ENCODE results near the gene STAM2. TPM values are rescaled to one million over a fixed set of nuclear protein-coding genes. Genes with fewer than 3 reads are reported as not detected.
"Not testable (repeated sequence)": the region's sequence is repeated elsewhere in the genome, so short reads cannot be mapped to it uniquely, and the experiment has no call there.

STAM2 gene
- total RNA-seq, 1 donor from 2014 or later = 25.7 TPM

- no peak for DNase-seq (ENCODE audit: low read depth)
- TF ChIP-seq CTCF (IDR thresholded peaks at IDR 0.05; ENCODE audit: insufficient read depth, low read length, poor library complexity, severe bottlenecking) = no peak
- H3K36me3 ChIP-seq (ENCODE audit: control insufficient read depth, insufficient read depth, low read length) = no peaks in the 10 kb centered on the region
- H3K27me3 ChIP-seq (ENCODE audit: control insufficient read depth, insufficient read depth, low read length) = peaks cover 3% of the 10 kb centered on the region
- no peak overlapping the region for H3K4me3 ChIP-seq (ENCODE audit: low read depth, low read length)
These were observed 82.1 kb downstream of the STAM2 start for GRCh38 chr2:152093464-152093863.

- no peak for DNase-seq (ENCODE audit: low read depth)
- TF ChIP-seq CTCF (IDR thresholded peaks at IDR 0.05; ENCODE audit: insufficient read depth, low read length, poor library complexity, severe bottlenecking) = no peak
- H3K27me3 ChIP-seq (ENCODE audit: control insufficient read depth, insufficient read depth, low read length) = no peaks in the 10 kb centered on the region
- H3K4me3 ChIP-seq (ENCODE audit: low read depth, low read length) = no peak overlapping the region
- H3K36me3 ChIP-seq (ENCODE audit: control insufficient read depth, insufficient read depth, low read length) = no peaks in the 10 kb centered on the region
These were observed 83.5 kb downstream of the STAM2 start for GRCh38 chr2:152092095-152092494.

- not testable (repeated sequence) for H3K27me3 ChIP-seq (ENCODE audit: control insufficient read depth, insufficient read depth, low read length); H3K36me3 ChIP-seq (ENCODE audit: control insufficient read depth, insufficient read depth, low read length); H3K4me3 ChIP-seq (ENCODE audit: low read depth, low read length); DNase-seq (ENCODE audit: low read depth)
These were observed 84.8 kb downstream of the STAM2 start for GRCh38 chr2:152090726-152091125.

GRCh38 chr2:152089238-152089637 lies 86.3 kb downstream of the STAM2 start:
- DNase-seq (ENCODE audit: low read depth) = no peak
- no peak for TF ChIP-seq CTCF (IDR thresholded peaks at IDR 0.05; ENCODE audit: insufficient read depth, low read length, poor library complexity, severe bottlenecking)
- no peaks in the 10 kb centered on the region for H3K27me3 ChIP-seq (ENCODE audit: control insufficient read depth, insufficient read depth, low read length)
- H3K4me3 ChIP-seq (ENCODE audit: low read depth, low read length) = no peak overlapping the region
- no peaks in the 10 kb centered on the region for H3K36me3 ChIP-seq (ENCODE audit: control insufficient read depth, insufficient read depth, low read length)

- no peak overlapping the region for H3K4me3 ChIP-seq (ENCODE audit: low read depth, low read length)
These were observed 87.6 kb downstream of the STAM2 start for GRCh38 chr2:152088006-152088405.

GRCh38 chr2:152086231-152086630 lies 89.3 kb downstream of the STAM2 start:
- no peak for TF ChIP-seq CTCF (IDR thresholded peaks at IDR 0.05; ENCODE audit: insufficient read depth, low read length, poor library complexity, severe bottlenecking)
- Histone ChIP-seq H3K36me3 (ENCODE audit: control insufficient read depth, insufficient read depth, low read length) (no peaks in the 10 kb centered on the region), H3K4me3 (ENCODE audit: low read depth, low read length) (no peak overlapping the region), H3K27me3 (ENCODE audit: control insufficient read depth, insufficient read depth, low read length) (no peaks in the 10 kb centered on the region)
- no peak for DNase-seq (ENCODE audit: low read depth)

More at GRCh38 chr2:152088006-152088405, 87.6 kb downstream of the STAM2 start:
- Histone ChIP-seq H3K36me3 (ENCODE audit: control insufficient read depth, insufficient read depth, low read length) (no peaks in the 10 kb centered on the region), H3K27me3 (ENCODE audit: control insufficient read depth, insufficient read depth, low read length) (no peaks in the 10 kb centered on the region)
- no peak for TF ChIP-seq CTCF (IDR thresholded peaks at IDR 0.05; ENCODE audit: insufficient read depth, low read length, poor library complexity, severe bottlenecking)
- DNase-seq (ENCODE audit: low read depth) = no peak

Data from kidney epithelial cell (primary cell).